Erythroblast (primary cell): Measurements from ENCODE around the gene ALDH3B1.

ENCODE experiments used
- GATA1 ChIP-seq: IDR thresholded peaks from 2 replicates; pipeline ENCODE4 v1.6.1; 2011; ENCODE audit warnings: low read depth, mild to moderate bottlenecking, control low read depth, low read length, moderate library complexity
- POLR2A ChIP-seq: IDR thresholded peaks from 2 replicates; pipeline ENCODE4 v1.6.1; 2011; ENCODE audit warnings: mild to moderate bottlenecking, low read length

DNA sequence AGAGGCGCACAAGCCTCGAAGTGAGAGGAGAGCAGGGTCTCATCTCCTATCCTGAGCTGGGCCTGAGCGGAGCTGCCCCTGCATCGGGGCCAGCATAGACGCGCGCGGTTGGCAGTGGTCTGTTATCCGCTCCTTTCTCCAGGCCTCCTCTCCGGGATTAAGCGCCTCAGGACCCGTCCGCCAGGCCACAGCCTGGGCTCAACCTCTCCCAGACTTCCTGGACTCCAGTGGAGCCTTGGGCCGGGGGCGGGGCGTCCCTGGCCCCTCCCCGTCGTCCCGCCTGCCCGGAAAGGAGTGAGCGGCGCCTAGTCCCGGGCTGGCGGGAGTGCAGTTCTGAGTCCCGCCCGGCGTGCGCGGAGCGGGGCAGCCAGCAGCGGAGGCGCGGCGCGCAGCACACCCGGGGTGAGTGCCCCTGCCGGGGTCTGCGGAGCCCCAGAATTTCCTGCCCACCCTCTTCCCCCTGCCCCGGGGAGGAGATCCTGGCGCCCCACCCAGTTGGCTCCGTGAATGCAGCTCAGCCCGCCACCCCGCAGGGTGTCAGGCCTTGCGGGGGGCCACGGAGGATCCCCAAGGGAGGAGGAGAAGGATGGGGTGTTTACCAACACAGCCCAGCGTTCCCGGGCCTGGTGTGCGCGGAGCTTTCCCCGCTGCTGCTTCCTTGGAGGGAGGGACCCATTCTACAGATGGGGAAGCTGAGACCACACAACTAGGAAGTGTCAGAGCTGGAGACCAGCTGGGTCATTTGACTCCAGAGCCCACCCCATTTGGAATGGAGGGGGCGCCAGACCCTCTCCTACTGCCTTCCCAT is 28.8 kb downstream of the ALDH3B1 start, which contains the start of gene TCIRG1:
- TF ChIP-seq POLR2A (peak; percentile 90), GATA1 (no peak)
